DND-41 (cell line): ENCODE measurements around the gene SVIL.

Experiments
- EZH2 ChIP-seq: IDR thresholded peaks from 3 replicates; pipeline ENCODE4 v1.6.1; 2012; ENCODE audit warnings: borderline replicate concordance, low read depth, mild to moderate bottlenecking, moderate library complexity, low read length, inconsistent platforms; ENCODE audit not compliant: severe bottlenecking
- TF ChIP-seq, protein P1 (sequence below): IDR thresholded peaks from 2 replicates; pipeline ENCODE4 v1.5.1; 2012; ENCODE audit warnings: borderline replicate concordance, low read length, moderate library complexity, mild to moderate bottlenecking; ENCODE audit not compliant: poor library complexity, severe bottlenecking; ENCODE audit errors: extremely low read depth

DNA sequence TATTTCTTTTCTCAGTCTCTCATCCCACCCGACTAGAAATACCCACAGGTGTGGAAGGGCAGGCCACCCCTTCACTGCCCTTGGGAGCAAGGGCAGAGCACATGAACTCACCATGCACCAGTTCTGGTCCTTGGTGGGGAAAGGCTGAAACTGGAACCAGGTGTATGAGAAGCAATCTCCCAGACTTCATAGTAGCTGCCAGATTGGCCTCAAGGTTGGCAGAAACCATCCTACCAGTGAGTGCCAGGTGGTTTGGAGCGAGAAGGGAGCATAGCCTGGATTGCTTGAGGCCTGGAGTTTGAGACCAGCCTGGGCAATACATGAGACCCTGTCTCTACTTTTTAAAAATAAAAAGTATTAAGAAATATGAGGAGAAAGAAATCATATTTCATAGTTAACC, 207.1 kb downstream of the SVIL start:
- TF ChIP-seq, protein P1, sequence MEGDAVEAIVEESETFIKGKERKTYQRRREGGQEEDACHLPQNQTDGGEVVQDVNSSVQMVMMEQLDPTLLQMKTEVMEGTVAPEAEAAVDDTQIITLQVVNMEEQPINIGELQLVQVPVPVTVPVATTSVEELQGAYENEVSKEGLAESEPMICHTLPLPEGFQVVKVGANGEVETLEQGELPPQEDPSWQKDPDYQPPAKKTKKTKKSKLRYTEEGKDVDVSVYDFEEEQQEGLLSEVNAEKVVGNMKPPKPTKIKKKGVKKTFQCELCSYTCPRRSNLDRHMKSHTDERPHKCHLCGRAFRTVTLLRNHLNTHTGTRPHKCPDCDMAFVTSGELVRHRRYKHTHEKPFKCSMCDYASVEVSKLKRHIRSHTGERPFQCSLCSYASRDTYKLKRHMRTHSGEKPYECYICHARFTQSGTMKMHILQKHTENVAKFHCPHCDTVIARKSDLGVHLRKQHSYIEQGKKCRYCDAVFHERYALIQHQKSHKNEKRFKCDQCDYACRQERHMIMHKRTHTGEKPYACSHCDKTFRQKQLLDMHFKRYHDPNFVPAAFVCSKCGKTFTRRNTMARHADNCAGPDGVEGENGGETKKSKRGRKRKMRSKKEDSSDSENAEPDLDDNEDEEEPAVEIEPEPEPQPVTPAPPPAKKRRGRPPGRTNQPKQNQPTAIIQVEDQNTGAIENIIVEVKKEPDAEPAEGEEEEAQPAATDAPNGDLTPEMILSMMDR, result no peak
- no peak for TF ChIP-seq EZH2
